IMR-90 (cell line): ENCODE measurements around the gene ADAMTS17. TPM values are rescaled to one million over a fixed set of nuclear protein-coding genes. Genes with fewer than 3 reads are reported as not detected.

ENCODE experiments used
- ATAC-seq: fragments of 200-7000 bp; cut with Tn5 transposase; 2 replicates; pipeline ENCODE4 v1.9.1; 2020; ENCODE audit warnings: low read depth, mild to moderate bottlenecking, moderate library complexity
- BruUV-seq: library from RNA; stranded (reverse); fragments of 400-500 nt; replicated peaks from 2 replicates; lab custom pipeline; 2021; lab: Mats Ljungman, UMichigan
- CTCF ChIA-PET: fragments of 300-600 bp; formaldehyde crosslinking; extraction: SDS; loops from one replicate; lab custom pipeline; 2021; ENCODE audit warnings: antibody characterized with exemption; lab: Yijun Ruan, JAX
- POLR2A ChIA-PET: fragments of 300-600 bp; sonication (Branson Sonifier 250); formaldehyde crosslinking; loops from one replicate; lab custom pipeline; 2022; ENCODE audit warnings: antibody characterized with exemption; ENCODE audit not compliant: unreplicated experiment; lab: Charles Lee
- DNase-seq: peaks from one replicate; pipeline ENCODE4 v3.0.0; 2013
- H2AFZ ChIP-seq: replicated peaks from 2 replicates; pipeline ENCODE3; 2013; ENCODE audit warnings: low read length, mild to moderate bottlenecking; ENCODE audit not compliant: poor library complexity
- H2AK5ac ChIP-seq: 2 replicates; pipeline ENCODE4 v1.6.1; 2013; ENCODE audit warnings: low read depth, low read length, inconsistent platforms
- H2AK9ac ChIP-seq: replicated peaks from 2 replicates; pipeline ENCODE3; 2013; ENCODE audit warnings: mild to moderate bottlenecking, low read depth, low read length, moderate library complexity; ENCODE audit not compliant: poor library complexity
- H2BK120ac ChIP-seq: 2 replicates; pipeline ENCODE4 v1.6.1; 2013; ENCODE audit warnings: low read depth, low read length, inconsistent platforms
- H2BK15ac ChIP-seq: 3 replicates; pipeline ENCODE4 v1.6.1; 2013; ENCODE audit warnings: low read depth, low read length, inconsistent platforms
- H2BK20ac ChIP-seq: 2 replicates; pipeline ENCODE4 v1.6.1; 2013; ENCODE audit warnings: low read depth, mild to moderate bottlenecking, inconsistent platforms, low read length, moderate library complexity
- H2BK5ac ChIP-seq: 2 replicates; pipeline ENCODE4 v1.6.1; 2013; ENCODE audit warnings: mild to moderate bottlenecking, low read depth, low read length, inconsistent platforms; ENCODE audit not compliant: poor library complexity, severe bottlenecking
- H3K14ac ChIP-seq: replicated peaks from 2 replicates; pipeline ENCODE4 v1.6.1; 2013; ENCODE audit warnings: low read depth, low read length, inconsistent platforms
- H3K18ac ChIP-seq: 2 replicates; pipeline ENCODE4 v1.6.1; 2013; ENCODE audit warnings: low read depth, low read length, control low read depth
- H3K23ac ChIP-seq: 2 replicates; pipeline ENCODE4 v1.6.1; 2013; ENCODE audit warnings: low read depth, low read length, inconsistent platforms
- H3K27ac ChIP-seq: 2 replicates; pipeline ENCODE4 v1.5.1; 2013; ENCODE audit warnings: mild to moderate bottlenecking, control low read depth, low read length; ENCODE audit not compliant: insufficient read depth
- H3K27me3 ChIP-seq: 2 replicates; pipeline ENCODE4 v1.6.1; 2013; ENCODE audit warnings: low read length; ENCODE audit not compliant: control insufficient read depth, insufficient read depth
- H3K36me3 ChIP-seq: 2 replicates; pipeline ENCODE4 v1.6.1; 2013; ENCODE audit warnings: low read length, mixed read lengths; ENCODE audit not compliant: control insufficient read depth, insufficient read depth
- H3K4ac ChIP-seq: 2 replicates; pipeline ENCODE4 v1.6.1; 2013; ENCODE audit warnings: low read depth, low read length, inconsistent platforms
- H3K4me1 ChIP-seq: 2 replicates; pipeline ENCODE4 v1.6.1; 2013; ENCODE audit warnings: low read length, mixed read lengths; ENCODE audit not compliant: control insufficient read depth, insufficient read depth
- H3K4me2 ChIP-seq: 2 replicates; pipeline ENCODE4 v1.6.1; 2013; ENCODE audit warnings: low read depth, mild to moderate bottlenecking, control low read depth, low read length, moderate library complexity
- H3K4me3 ChIP-seq: 2 replicates; pipeline ENCODE4 v1.5.1; 2013; ENCODE audit warnings: low read depth, mild to moderate bottlenecking, control low read depth, low read length, moderate library complexity; ENCODE audit not compliant: insufficient read depth
- H3K56ac ChIP-seq: 2 replicates; pipeline ENCODE4 v1.6.1; 2013; ENCODE audit warnings: low read length, inconsistent platforms; ENCODE audit not compliant: insufficient read depth; ENCODE audit errors: extremely low read depth
- H3K79me1 ChIP-seq, 2 experiments: 2 replicates each; pipeline ENCODE4 v1.6.1; 2013; ENCODE audit warnings: low read length in 2 of 2, inconsistent platforms in 1 of 2, low read depth in 1 of 2
- H3K9ac ChIP-seq: 2 replicates; pipeline ENCODE4 v1.6.1; 2013; ENCODE audit warnings: low read depth, low read length, control low read depth
- H3K9me1 ChIP-seq: 2 replicates; pipeline ENCODE4 v1.6.1; 2013; ENCODE audit warnings: low read length, inconsistent platforms; ENCODE audit not compliant: insufficient read depth
- H3K9me3 ChIP-seq: 2 replicates; pipeline ENCODE4 v1.6.1; 2013; ENCODE audit warnings: low read length; ENCODE audit not compliant: control insufficient read depth, insufficient read depth
- H4K20me1 ChIP-seq: 2 replicates; pipeline ENCODE4 v1.6.1; 2013; ENCODE audit warnings: low read length, inconsistent platforms; ENCODE audit not compliant: insufficient read depth
- H4K5ac ChIP-seq: 2 replicates; pipeline ENCODE4 v1.6.1; 2013; ENCODE audit warnings: mild to moderate bottlenecking, low read depth, low read length, control low read depth
- H4K8ac ChIP-seq, 2 experiments: 2 replicates each; pipeline ENCODE4 v1.6.1; 2013; ENCODE audit warnings: low read depth in 2 of 2, low read length in 2 of 2, control low read depth in 1 of 2, inconsistent platforms in 1 of 2
- H4K91ac ChIP-seq: 2 replicates; pipeline ENCODE4 v1.6.1; 2013; ENCODE audit warnings: low read depth, low read length, inconsistent platforms; ENCODE audit not compliant: insufficient read depth
- BHLHE40 ChIP-seq: fragments of 150-350 bp; IDR thresholded peaks from 2 replicates; pipeline ENCODE4 v1.6.1; 2016; ENCODE audit warnings: mild to moderate bottlenecking, low read depth, low read length
- CEBPB ChIP-seq: IDR thresholded peaks from 2 replicates; pipeline ENCODE4 v1.6.1; 2012; ENCODE audit warnings: low read depth, low read length, improper control_type of control experiment
- CHD1 ChIP-seq: IDR thresholded peaks from 2 replicates; pipeline ENCODE4 v1.6.1; 2012; ENCODE audit warnings: low read depth, low read length, improper control_type of control experiment
- ELK1 ChIP-seq: fragments of 150-350 bp; IDR thresholded peaks from 2 replicates; pipeline ENCODE4 v1.6.1; 2016; ENCODE audit warnings: low read depth, mild to moderate bottlenecking, low read length, moderate library complexity, borderline replicate concordance
- FOS ChIP-seq: fragments of 150-350 bp; IDR thresholded peaks from 2 replicates; pipeline ENCODE4 v1.6.1; 2016; ENCODE audit warnings: low read depth, low read length
- MAFK ChIP-seq: IDR thresholded peaks from 2 replicates; pipeline ENCODE4 v1.6.1; 2012; ENCODE audit warnings: low read depth, low read length, improper control_type of control experiment
- MAZ ChIP-seq: IDR thresholded peaks from 2 replicates; pipeline ENCODE4 v1.6.1; 2012; ENCODE audit warnings: low read depth, mild to moderate bottlenecking, low read length, improper control_type of control experiment, moderate library complexity, borderline replicate concordance
- MXI1 ChIP-seq: IDR thresholded peaks from 2 replicates; pipeline ENCODE4 v1.6.1; 2012; ENCODE audit warnings: low read depth, mild to moderate bottlenecking, low read length, moderate library complexity, borderline replicate concordance
- NFE2L2 ChIP-seq: fragments of 150-350 bp; IDR thresholded peaks from 2 replicates; pipeline ENCODE4 v1.6.1; 2016; ENCODE audit warnings: low read depth, mild to moderate bottlenecking, low read length
- POLR2A ChIP-seq: IDR thresholded peaks from 2 replicates; pipeline ENCODE4 v1.6.1; 2012; ENCODE audit warnings: mild to moderate bottlenecking, low read depth, low read length
- RAD21 ChIP-seq: IDR thresholded peaks from 2 replicates; pipeline ENCODE4 v1.6.1; 2012; ENCODE audit warnings: low read length, improper control_type of control experiment
- RCOR1 ChIP-seq: IDR thresholded peaks from 2 replicates; pipeline ENCODE4 v1.6.1; 2012; ENCODE audit warnings: mild to moderate bottlenecking, low read length, improper control_type of control experiment; ENCODE audit not compliant: insufficient replicate concordance
- RFX5 ChIP-seq: IDR thresholded peaks from 2 replicates; pipeline ENCODE4 v1.8.0; 2012; ENCODE audit warnings: low read depth, mild to moderate bottlenecking, low read length, moderate library complexity
- SMC3 ChIP-seq: fragments of 150-350 bp; IDR thresholded peaks from 2 replicates; pipeline ENCODE4 v1.6.1; 2016; ENCODE audit warnings: low read depth, mild to moderate bottlenecking, antibody characterized with exemption, low read length, moderate library complexity
- WGBS, 2 experiments: methylation state at CpG; one replicate each; pipeline versions ENCODE4 v1.1.5 to v1.1.7; 2013; ENCODE audit warnings: missing lambda C conversion rate in 2 of 2; ENCODE audit not compliant: insufficient read length in 1 of 2; ENCODE audit errors: extremely low coverage in 2 of 2; 5-methylcytosine and 5-hydroxymethylcytosine counted together
- dilution Hi-C: fragments of 300-500 bp; cut with HindIII; formaldehyde crosslinking; loops from one replicate; pipeline ENCODE4 v1.14.3; 2018; ENCODE audit warnings: low sequenced_read_pairs; ENCODE audit not compliant: unreplicated experiment
- in situ Hi-C: fragments of 300-500 bp; cut with MboI; formaldehyde crosslinking; loops from 3 replicates; pipeline ENCODE4 v1.14.3; 2019; ENCODE audit warnings: low sequenced_read_pairs, inconsistent platforms, mixed read lengths
- intact Hi-C: fragments of 100-400 bp; cut with micrococcal nuclease; formaldehyde crosslinking; loops from 2 replicates; pipeline ENCODE4 v1.10.0; 2022
- polyA plus RNA-seq, 3 experiments: library from polyadenylated mRNA; depleted of rRNA; stranded (reverse); fragments of >200 nt; gene quantifications; 2 replicates each; pipeline ENCODE4 v1.2.3, GENCODE V29; 2012; ENCODE audit warnings: low replicate concordance in 1 of 3
- total RNA-seq: library from RNA; depleted of rRNA; stranded (reverse); fragments of >200 nt; gene quantifications from 2 replicates; pipeline ENCODE4 v1.2.3, GENCODE V29; 2012
- TF ChIP-seq, protein P1 (sequence below): conservative IDR thresholded peaks from 2 replicates; pipeline ENCODE4 v1.5.1; 2012; ENCODE audit warnings: mild to moderate bottlenecking, low read depth, low read length, improper control_type of control experiment
- TF ChIP-seq, protein P2 (sequence below): fragments of 150-350 bp; IDR thresholded peaks from 2 replicates; pipeline ENCODE4 v1.6.1; 2017; ENCODE audit warnings: mild to moderate bottlenecking, antibody characterized with exemption, low read length, low read depth

Gene ADAMTS17
- total and polyA plus RNA-seq, 2 of the 4 experiments (the other 2 are of a cell fraction), result 0.03 TPM; not detected in 1

GRCh38 chr15:100235030-100235617, 106.7 kb downstream of the ADAMTS17 start:
- no peak overlapping the region for H2AK5ac ChIP-seq
- no peaks in the 10 kb centered on the region for H4K20me1 ChIP-seq
- H3K18ac ChIP-seq, result no peak overlapping the region
- H3K27me3 ChIP-seq, result no peaks in the 10 kb centered on the region
- H3K9me1 ChIP-seq, result no peaks in the 10 kb centered on the region
- no peak overlapping the region for H3K9ac ChIP-seq
- H3K79me1 ChIP-seq, result no peaks in the 10 kb centered on the region
- H2BK5ac ChIP-seq, result no peak overlapping the region
- H4K5ac ChIP-seq, result no peak overlapping the region
- no peak overlapping the region for H3K4me3 ChIP-seq
- no peak for DNase-seq
- no peak overlapping the region for H2AK9ac ChIP-seq
- no peak overlapping the region for H3K4ac ChIP-seq
- H4K8ac ChIP-seq, result no peak overlapping the region
- H4K91ac ChIP-seq, result no peak overlapping the region
- no TSS peak for BruUV-seq
- ChIA-PET POLR2A (no interaction called here), CTCF (no interaction called here)
- no peak overlapping the region for H3K23ac ChIP-seq
- no peaks in the 10 kb centered on the region for H3K4me1 ChIP-seq
- no peak overlapping the region for H2BK15ac ChIP-seq
- H3K36me3 ChIP-seq, result no peaks in the 10 kb centered on the region
- H3K56ac ChIP-seq, result no peak overlapping the region
- no peak for TF ChIP-seq CEBPB
- TF ChIP-seq RFX5, result no peak
- TF ChIP-seq RAD21, result no peak
- TF ChIP-seq MXI1, result no peak
- no peak for TF ChIP-seq MAFK
- no peak for TF ChIP-seq POLR2A
- TF ChIP-seq RCOR1, result no peak
- TF ChIP-seq, protein P1, sequence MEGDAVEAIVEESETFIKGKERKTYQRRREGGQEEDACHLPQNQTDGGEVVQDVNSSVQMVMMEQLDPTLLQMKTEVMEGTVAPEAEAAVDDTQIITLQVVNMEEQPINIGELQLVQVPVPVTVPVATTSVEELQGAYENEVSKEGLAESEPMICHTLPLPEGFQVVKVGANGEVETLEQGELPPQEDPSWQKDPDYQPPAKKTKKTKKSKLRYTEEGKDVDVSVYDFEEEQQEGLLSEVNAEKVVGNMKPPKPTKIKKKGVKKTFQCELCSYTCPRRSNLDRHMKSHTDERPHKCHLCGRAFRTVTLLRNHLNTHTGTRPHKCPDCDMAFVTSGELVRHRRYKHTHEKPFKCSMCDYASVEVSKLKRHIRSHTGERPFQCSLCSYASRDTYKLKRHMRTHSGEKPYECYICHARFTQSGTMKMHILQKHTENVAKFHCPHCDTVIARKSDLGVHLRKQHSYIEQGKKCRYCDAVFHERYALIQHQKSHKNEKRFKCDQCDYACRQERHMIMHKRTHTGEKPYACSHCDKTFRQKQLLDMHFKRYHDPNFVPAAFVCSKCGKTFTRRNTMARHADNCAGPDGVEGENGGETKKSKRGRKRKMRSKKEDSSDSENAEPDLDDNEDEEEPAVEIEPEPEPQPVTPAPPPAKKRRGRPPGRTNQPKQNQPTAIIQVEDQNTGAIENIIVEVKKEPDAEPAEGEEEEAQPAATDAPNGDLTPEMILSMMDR, result no peak
- no peak for TF ChIP-seq CHD1
- TF ChIP-seq MAZ, result no peak
- TF ChIP-seq, protein P2, sequence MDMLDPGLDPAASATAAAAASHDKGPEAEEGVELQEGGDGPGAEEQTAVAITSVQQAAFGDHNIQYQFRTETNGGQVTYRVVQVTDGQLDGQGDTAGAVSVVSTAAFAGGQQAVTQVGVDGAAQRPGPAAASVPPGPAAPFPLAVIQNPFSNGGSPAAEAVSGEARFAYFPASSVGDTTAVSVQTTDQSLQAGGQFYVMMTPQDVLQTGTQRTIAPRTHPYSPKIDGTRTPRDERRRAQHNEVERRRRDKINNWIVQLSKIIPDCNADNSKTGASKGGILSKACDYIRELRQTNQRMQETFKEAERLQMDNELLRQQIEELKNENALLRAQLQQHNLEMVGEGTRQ, result no peak
- no peak for TF ChIP-seq ELK1
- no peak for TF ChIP-seq SMC3
- TF ChIP-seq FOS, result no peak
- TF ChIP-seq NFE2L2, result no peak
- TF ChIP-seq BHLHE40, result no peak
- H2AFZ ChIP-seq, result no peak overlapping the region
- no peak overlapping the region for H3K27ac ChIP-seq
- no peak for ATAC-seq
- H2BK20ac ChIP-seq, result no peak overlapping the region
- H3K14ac ChIP-seq, result no peak overlapping the region
- 70% methylated on average over 9 of the region's 15 CpGs; no CpG with 5 or more reads in 1 of the 2 experiments for WGBS, 2 experiments
- dilution Hi-C loops, result no loop called here
- no peak overlapping the region for H2BK120ac ChIP-seq
- H3K9me3 ChIP-seq, result peaks cover 58% of the 10 kb centered on the region
- in situ Hi-C loops, result no loop called here
- intact Hi-C loops, result no loop called here
- no peak overlapping the region for H3K4me2 ChIP-seq
